ENCODE measurements around the gene HOXA13. TPM values are rescaled to one million over a fixed set of nuclear protein-coding genes. Genes with fewer than 3 reads are reported as not detected.

Gene HOXA13
- total and polyA plus RNA-seq, 10 of the 15 experiments (the other 5 are each of a cell fraction or from before 2014, with no cell fraction given), result not detected

DNA sequence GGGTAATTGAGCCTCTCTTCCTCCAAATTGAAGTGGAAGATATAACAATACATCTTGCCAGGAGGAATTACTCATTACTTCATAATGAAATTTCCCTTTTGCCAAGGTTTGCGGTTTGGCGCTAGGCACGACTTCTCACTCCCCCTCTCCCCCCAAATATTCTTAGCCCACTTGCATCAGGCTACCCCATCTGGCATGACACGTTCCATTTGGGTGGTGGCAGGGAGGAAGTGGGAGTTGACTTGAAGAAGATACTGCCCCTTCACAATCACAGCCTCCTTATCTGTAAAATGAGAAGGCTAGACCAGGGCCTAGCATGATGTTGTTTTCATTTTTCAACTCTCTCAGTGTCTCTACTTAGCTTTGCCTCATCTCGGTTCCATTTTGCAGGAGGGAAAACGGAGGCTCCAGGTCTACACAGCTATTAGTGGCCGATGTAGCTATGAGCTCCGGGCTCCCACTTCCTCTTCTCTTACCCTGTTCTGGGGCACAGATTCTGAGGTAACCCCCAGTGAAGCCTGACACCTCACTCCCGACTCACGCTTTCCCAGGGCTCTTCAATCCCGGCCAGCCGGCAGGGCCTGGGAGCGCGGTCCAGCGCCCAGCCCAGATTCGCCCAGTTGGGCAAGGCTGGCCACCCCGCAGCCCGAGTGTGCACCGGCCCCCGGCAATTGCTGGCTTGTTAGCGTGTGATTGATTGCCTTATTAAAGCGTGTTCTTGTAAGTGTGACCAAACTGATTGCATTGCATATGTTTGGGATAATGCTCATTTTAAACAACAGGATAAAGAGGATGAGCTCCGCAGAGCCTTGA is 49.2 kb upstream of the HOXA13 start (continued):
- TF ChIP-seq CHD1 (IDR thresholded peaks at IDR 0.05; ENCODE audit: low read depth, low read length), result no peak
- no peak for TF ChIP-seq ESRRA (IDR thresholded peaks at IDR 0.05; ENCODE audit: low read length)
- no peak for TF ChIP-seq RAD21 (IDR thresholded peaks at IDR 0.05; ENCODE audit: insufficient read depth, low read depth, low read length)
- no peak for TF ChIP-seq RELA (IDR thresholded peaks at IDR 0.05; ENCODE audit: borderline replicate concordance, partially characterized antibody)

- no peak overlapping the region for H3K9ac ChIP-seq (ENCODE audit: control insufficient read depth, insufficient read depth, low read length)
- H2AFZ ChIP-seq (ENCODE audit: control insufficient read depth, low read depth, low read length), result no peak overlapping the region
- CTCF ChIA-PET, result no interaction called here
- intact Hi-C loops (cut with micrococcal nuclease; ENCODE audit: unreplicated experiment), result no loop called here
- POLR2A ChIA-PET, result no interaction called here
- 17% methylated on average over 3 of the region's 3 CpGs for WGBS (ENCODE audit: insufficient coverage, insufficient replicate concordance, low lambda C conversion rate, missing lambda C conversion rate)
- in situ Hi-C loops (cut with MboI), result no loop called here
- no peak for ATAC-seq
- no peak overlapping the region for H3K27ac ChIP-seq (ENCODE audit: control insufficient read depth, insufficient read depth)
- TF ChIP-seq, protein P1, sequence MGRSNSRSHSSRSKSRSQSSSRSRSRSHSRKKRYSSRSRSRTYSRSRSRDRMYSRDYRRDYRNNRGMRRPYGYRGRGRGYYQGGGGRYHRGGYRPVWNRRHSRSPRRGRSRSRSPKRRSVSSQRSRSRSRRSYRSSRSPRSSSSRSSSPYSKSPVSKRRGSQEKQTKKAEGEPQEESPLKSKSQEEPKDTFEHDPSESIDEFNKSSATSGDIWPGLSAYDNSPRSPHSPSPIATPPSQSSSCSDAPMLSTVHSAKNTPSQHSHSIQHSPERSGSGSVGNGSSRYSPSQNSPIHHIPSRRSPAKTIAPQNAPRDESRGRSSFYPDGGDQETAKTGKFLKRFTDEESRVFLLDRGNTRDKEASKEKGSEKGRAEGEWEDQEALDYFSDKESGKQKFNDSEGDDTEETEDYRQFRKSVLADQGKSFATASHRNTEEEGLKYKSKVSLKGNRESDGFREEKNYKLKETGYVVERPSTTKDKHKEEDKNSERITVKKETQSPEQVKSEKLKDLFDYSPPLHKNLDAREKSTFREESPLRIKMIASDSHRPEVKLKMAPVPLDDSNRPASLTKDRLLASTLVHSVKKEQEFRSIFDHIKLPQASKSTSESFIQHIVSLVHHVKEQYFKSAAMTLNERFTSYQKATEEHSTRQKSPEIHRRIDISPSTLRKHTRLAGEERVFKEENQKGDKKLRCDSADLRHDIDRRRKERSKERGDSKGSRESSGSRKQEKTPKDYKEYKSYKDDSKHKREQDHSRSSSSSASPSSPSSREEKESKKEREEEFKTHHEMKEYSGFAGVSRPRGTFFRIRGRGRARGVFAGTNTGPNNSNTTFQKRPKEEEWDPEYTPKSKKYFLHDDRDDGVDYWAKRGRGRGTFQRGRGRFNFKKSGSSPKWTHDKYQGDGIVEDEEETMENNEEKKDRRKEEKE (IDR thresholded peaks at IDR 0.05), result no peak
- TF ChIP-seq RFX5 (IDR thresholded peaks at IDR 0.05; ENCODE audit: low read depth, low read length), result no peak
- no peak for TF ChIP-seq SUPT20H (IDR thresholded peaks at IDR 0.05; ENCODE audit: borderline replicate concordance, control insufficient read depth, low read depth, low read length)
- TF ChIP-seq MAX (IDR thresholded peaks at IDR 0.05; ENCODE audit: low read depth, low read length), result no peak
- H3K9me3 ChIP-seq (replicated peaks; ENCODE audit: control insufficient read depth, insufficient read depth, low read length), result no peaks in the 10 kb centered on the region; the same call in 2 of the 3 replicates
- H3K36me3 ChIP-seq (ENCODE audit: control insufficient read depth in 2 of 2, insufficient read depth in 2 of 2, low read length in 1 of 2), result no peaks in the 10 kb centered on the region
- no peak overlapping the region for H3K4me2 ChIP-seq (ENCODE audit: control insufficient read depth, insufficient read depth)
- no peaks in the 10 kb centered on the region for H4K20me1 ChIP-seq (ENCODE audit: control insufficient read depth, insufficient read depth)
- H3K27me3 ChIP-seq (replicated peaks in 1 of 2; ENCODE audit: control insufficient read depth in 2 of 2, insufficient read depth in 2 of 2, low read length in 1 of 2), result peaks cover 27 to 28% of the 10 kb centered on the region in 2 experiments
- RAD21 ChIA-PET (ENCODE audit: unreplicated experiment), result interaction anchor here (0.6 kb wide), 1 partner anchor 602 kb away, joined by 3 read pairs; no protein-coding TSS in a partner anchor
- no peaks in the 10 kb centered on the region for H3K4me1 ChIP-seq (ENCODE audit: control insufficient read depth, insufficient read depth, low read length)
- SMC1A ChIA-PET (ENCODE audit: uncharacterized antibody, unreplicated experiment), result no interaction called here
- no peak for DNase-seq (ENCODE audit: low read depth, low spot score)
- no TSS peak for BruUV-seq (replicated peaks)
- H3K79me2 ChIP-seq (ENCODE audit: control insufficient read depth, insufficient read depth, low read length), result no peaks in the 10 kb centered on the region
- no peak overlapping the region for H3K4me3 ChIP-seq
- FAIRE-seq, result no peak
These were observed 48.5 kb upstream of the HOXA13 start for GRCh38 chr7:27248427-27248806.
